Endothelial cell of umbilical vein (primary cell): Measurements from ENCODE around the gene SAE1.

Experiments
- CTCF ChIP-seq, 2 donors: IDR thresholded peaks; 1 replicate in 1 of 2; 2 replicates in 1 of 2; pipeline ENCODE4 v1.5.1; 2011; ENCODE audit warnings: low read length in 2 of 2, mild to moderate bottlenecking in 2 of 2, moderate library complexity in 2 of 2, control low read depth in 1 of 2, inconsistent platforms in 1 of 2, low read depth in 1 of 2; ENCODE audit not compliant: insufficient read depth in 1 of 2; ENCODE audit errors: extremely low read depth in 1 of 2
- EZH2 ChIP-seq: IDR thresholded peaks from 2 replicates; pipeline ENCODE4 v1.6.1; 2012; ENCODE audit warnings: borderline replicate concordance, low read depth, mild to moderate bottlenecking, moderate library complexity, low read length, inconsistent platforms; ENCODE audit not compliant: severe bottlenecking
- FOS ChIP-seq: IDR thresholded peaks from 2 replicates; pipeline ENCODE4 v1.6.1; 2011; ENCODE audit warnings: mild to moderate bottlenecking, low read length, moderate library complexity, borderline replicate concordance; ENCODE audit not compliant: insufficient read depth
- JUN ChIP-seq: IDR thresholded peaks from 2 replicates; pipeline ENCODE4 v1.6.1; 2011; ENCODE audit warnings: borderline replicate concordance, low read depth; ENCODE audit not compliant: insufficient read length, insufficient read depth
- MAX ChIP-seq: IDR thresholded peaks from 2 replicates; pipeline ENCODE4 v1.6.1; 2011; ENCODE audit not compliant: insufficient read depth, insufficient read length
- MYC ChIP-seq: IDR thresholded peaks from one replicate; pipeline ENCODE4 v1.6.1; 2011; ENCODE audit warnings: mild to moderate bottlenecking, low read depth, low read length
- POLR2A ChIP-seq: IDR thresholded peaks from 2 replicates; pipeline ENCODE4 v1.6.1; 2012; ENCODE audit warnings: low read depth, mild to moderate bottlenecking, control low read depth, low read length
- POLR2AphosphoS5 ChIP-seq: IDR thresholded peaks from 2 replicates; pipeline ENCODE4 v1.6.1; 2012; ENCODE audit warnings: low read depth, mild to moderate bottlenecking, control low read depth, low read length, moderate library complexity; ENCODE audit not compliant: insufficient read depth

- no peak for TF ChIP-seq CTCF (IDR thresholded peaks at IDR 0.05; ENCODE audit: extremely low read depth in 1 of 2, insufficient read depth in 1 of 2, low read depth in 1 of 2, low read length in 2 of 2)
- TF ChIP-seq MAX, result no peak
- no peak for TF ChIP-seq POLR2A
- TF ChIP-seq POLR2AphosphoS5, result no peak
- no peak for TF ChIP-seq EZH2
- TF ChIP-seq FOS, result no peak
- TF ChIP-seq MYC, result no peak
- TF ChIP-seq JUN, result no peak
Observed at GRCh38 chr19:47179653-47180310, 49.1 kb downstream of the SAE1 start.
